Stimulated activated effector memory CD8-positive, alpha-beta T cell treated with anti-CD3 and anti-CD28 coated beads, Interleukin-12 subunit alpha, Interleukin-12 subunit beta, amount 100 ng/mL, for 72 hours (primary cell): ENCODE results near the gene SMIM32.

Experiments
- ATAC-seq: fragments of 150-1000 bp; cut with Tn5 transposase; 2 replicates; pipeline ENCODE4 v1.10.0; 2021
- DNase-seq, 2 donors: peaks; one replicate each; pipeline ENCODE4 v3.0.0; 2021 to 2022; ENCODE audit warnings: low spot score in 2 of 2
- H3K27ac Mint-ChIP-seq: one replicate; pipeline ENCODE4 v1.8.0; 2022; ENCODE audit warnings: mild to moderate bottlenecking, mixed read lengths
- H3K36me3 Mint-ChIP-seq: one replicate; pipeline ENCODE4 v1.8.0; 2022; ENCODE audit warnings: mild to moderate bottlenecking, mixed read lengths
- H3K4me1 Mint-ChIP-seq: one replicate; pipeline ENCODE4 v1.8.0; 2022; ENCODE audit warnings: mixed read lengths
- H3K4me3 Mint-ChIP-seq: one replicate; pipeline ENCODE4 v1.8.0; 2022; ENCODE audit warnings: mild to moderate bottlenecking, mixed read lengths
- H3K9me3 Mint-ChIP-seq: one replicate; pipeline ENCODE4 v1.8.0; 2022; ENCODE audit warnings: mixed read lengths

The SMIM32 gene

DNA sequence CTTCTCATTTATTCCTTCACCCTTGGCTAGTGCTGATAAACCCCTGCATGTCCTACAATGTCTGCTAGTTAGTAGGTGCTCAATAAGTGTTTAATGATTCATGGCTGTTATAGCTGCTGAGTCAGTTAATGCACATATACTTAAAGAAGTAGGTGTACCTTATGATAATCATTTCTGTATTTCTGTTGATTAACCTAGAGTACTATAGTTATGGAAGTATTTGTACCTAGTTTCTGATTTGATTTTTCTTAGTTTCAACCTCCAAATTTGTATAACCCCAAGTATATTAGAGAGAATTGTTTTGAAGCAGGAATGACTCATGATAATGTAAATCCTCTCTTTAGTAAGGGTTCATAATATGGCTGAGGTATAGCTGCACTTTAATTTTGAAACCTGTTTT lies 51.4 kb downstream of the SMIM32 start:
- no peaks in the 10 kb centered on the region for H3K36me3 Mint-ChIP-seq
- H3K9me3 Mint-ChIP-seq: no peaks in the 10 kb centered on the region
- peaks cover 33% of the 10 kb centered on the region for H3K4me1 Mint-ChIP-seq
- ATAC-seq (peak; percentile 92), DNase-seq (no peak)
- no peak overlapping the region for H3K4me3 Mint-ChIP-seq
- H3K27ac Mint-ChIP-seq: no peak overlapping the region
